Activated CD4-positive, alpha-beta memory T cell treated with anti-CD3 and anti-CD28 coated beads for 36 hours (primary cell): ENCODE results near the gene WHRN. TPM values are rescaled to one million over a fixed set of nuclear protein-coding genes. Genes with fewer than 3 reads are reported as not detected.

Source experiments
- CTCF ChIA-PET: fragments of 350-600 bp; sonication (Branson Sonifier 250); formaldehyde crosslinking; loops from one replicate; lab custom pipeline; 2021; ENCODE audit warnings: antibody characterized with exemption, inconsistent platforms; lab: Charles Lee
- POLR2A ChIA-PET: fragments of 350-600 bp; sonication (Branson Sonifier 250); formaldehyde crosslinking; loops from one replicate; lab custom pipeline; 2021; ENCODE audit warnings: antibody characterized with exemption; lab: Charles Lee
- DNase-seq: peaks from one replicate; pipeline ENCODE4 v3.0.0-alpha.2; 2020
- H3K27ac Mint-ChIP-seq: one replicate; pipeline ENCODE4 v1.8.0; 2021; ENCODE audit warnings: mixed read lengths
- H3K27me3 Mint-ChIP-seq: one replicate; pipeline ENCODE4 v1.8.0; 2021; ENCODE audit warnings: mixed read lengths
- H3K36me3 Mint-ChIP-seq: one replicate; pipeline ENCODE4 v1.8.0; 2021; ENCODE audit warnings: mixed read lengths
- H3K4me1 Mint-ChIP-seq: one replicate; pipeline ENCODE4 v1.8.0; 2021; ENCODE audit warnings: low read depth, mixed read lengths
- H3K4me3 Mint-ChIP-seq: one replicate; pipeline ENCODE4 v1.8.0; 2021; ENCODE audit warnings: mild to moderate bottlenecking, mixed read lengths
- H3K9me3 Mint-ChIP-seq: one replicate; pipeline ENCODE4 v1.8.0; 2021; ENCODE audit warnings: mixed read lengths
- intact Hi-C: fragments of 100-400 bp; cut with micrococcal nuclease; formaldehyde crosslinking; loops from one replicate; pipeline ENCODE4 v1.15.1; 2023
- total RNA-seq, 2 experiments: library from RNA; stranded (reverse); gene quantifications; one replicate each; pipeline ENCODE4 v1.2.3, GENCODE V29; 2021

The WHRN gene
- total RNA-seq, 2 experiments from 2014 or later, result 2.8 to 4.4 TPM

DNA sequence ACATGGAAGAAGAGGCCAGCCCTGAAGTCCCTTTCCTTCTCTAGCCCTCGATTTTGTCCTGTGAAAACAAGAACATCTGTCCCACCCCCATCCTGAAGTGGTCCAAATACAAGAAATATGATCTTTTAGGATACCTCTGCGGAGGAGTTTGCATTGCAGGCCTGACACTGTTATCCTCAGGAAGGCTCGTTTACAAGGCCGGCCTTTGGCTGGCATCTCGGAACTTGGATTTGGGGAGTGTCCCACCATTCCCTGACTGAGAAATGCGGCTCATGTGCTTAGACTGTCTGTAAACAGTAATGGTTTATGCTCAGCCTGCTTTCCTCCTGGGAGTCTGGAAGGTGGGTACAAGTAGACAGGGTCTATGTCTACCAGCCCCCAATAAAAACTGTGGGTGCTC is 26.4 kb downstream of the WHRN start:
- intact Hi-C loops, result no loop called here
- CTCF ChIA-PET, result interaction anchor here (1.5 kb wide), 1 partner anchor 175 kb away, joined by 4 read pairs; no protein-coding TSS in a partner anchor

GRCh38 chr9:114478459-114478858 is 26.8 kb downstream of the WHRN start:
- Mint-ChIP-seq H3K27ac (no peak overlapping the region), H3K4me3 (no peak overlapping the region), H3K9me3 (no peaks in the 10 kb centered on the region), H3K27me3 (no peaks in the 10 kb centered on the region), H3K4me1 (peaks cover 24% of the 10 kb centered on the region), H3K36me3 (no peaks in the 10 kb centered on the region)
- DNase-seq, result no peak
- POLR2A ChIA-PET, result interaction anchor here (0.6 kb wide), 1 partner anchor 630 kb away, joined by 4 read pairs; no protein-coding TSS in a partner anchor
- CTCF ChIA-PET, result interaction anchor here (0.7 to 1.5 kb wide), 2 partner anchors 73 to 175 kb away, joined by 3 to 4 read pairs; no protein-coding TSS in a partner anchor
- intact Hi-C loops, result no loop called here

More for the DNA sequence above, 26.4 kb downstream of the WHRN start:
- H3K27ac Mint-ChIP-seq, result no peak overlapping the region
- POLR2A ChIA-PET, result no interaction called here
- peaks cover 23% of the 10 kb centered on the region for H3K4me1 Mint-ChIP-seq
- no peak overlapping the region for H3K4me3 Mint-ChIP-seq
- DNase-seq, result no peak
- no peaks in the 10 kb centered on the region for H3K27me3 Mint-ChIP-seq
- H3K36me3 Mint-ChIP-seq, result no peaks in the 10 kb centered on the region
- no peaks in the 10 kb centered on the region for H3K9me3 Mint-ChIP-seq

GRCh38 chr9:114477642-114478041 is 27.6 kb downstream of the WHRN start:
- POLR2A ChIA-PET, result no interaction called here
- DNase-seq, result no peak
- intact Hi-C loops, result no loop called here
- CTCF ChIA-PET, result interaction anchor here (0.7 to 1.5 kb wide), 3 partner anchors 10 to 176 kb away, joined by 3 to 4 read pairs (median 4); no protein-coding TSS in a partner anchor
- H3K4me3 Mint-ChIP-seq, result no peak overlapping the region
- peaks cover 24% of the 10 kb centered on the region for H3K4me1 Mint-ChIP-seq
- no peak overlapping the region for H3K27ac Mint-ChIP-seq
- H3K9me3 Mint-ChIP-seq, result no peaks in the 10 kb centered on the region
- no peaks in the 10 kb centered on the region for H3K27me3 Mint-ChIP-seq
- no peaks in the 10 kb centered on the region for H3K36me3 Mint-ChIP-seq

DNA sequence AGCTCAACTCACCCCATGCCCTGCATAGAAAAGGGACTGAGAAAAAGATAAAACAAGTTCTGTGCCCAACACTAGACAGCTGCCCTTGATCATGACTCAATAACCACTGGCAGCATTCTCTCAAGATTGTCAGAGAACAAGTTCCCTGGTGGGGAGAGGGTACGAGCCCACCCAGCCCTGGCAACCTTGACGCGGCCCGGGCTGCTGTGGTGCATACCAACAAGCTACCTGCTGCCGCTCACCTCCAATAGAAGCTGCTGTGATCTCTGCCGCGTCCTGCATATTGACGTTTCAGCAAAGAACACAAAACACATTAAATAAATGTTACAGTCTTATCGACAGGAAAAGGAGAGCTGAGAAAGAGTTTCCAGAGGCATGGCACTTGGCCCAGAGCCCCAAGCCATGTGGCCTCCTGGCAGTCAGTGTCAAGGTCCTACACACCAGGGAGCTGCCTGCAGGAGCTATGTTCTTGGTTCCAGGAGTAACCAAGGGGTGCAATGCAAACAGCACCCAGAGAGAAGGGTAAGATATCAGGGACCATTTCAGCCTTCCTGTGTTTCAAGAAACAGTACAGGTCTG is 28.3 kb downstream of the WHRN start:
- Mint-ChIP-seq H3K27me3 (no peaks in the 10 kb centered on the region), H3K9me3 (no peaks in the 10 kb centered on the region), H3K36me3 (no peaks in the 10 kb centered on the region), H3K27ac (no peak overlapping the region), H3K4me1 (peaks cover 24% of the 10 kb centered on the region), H3K4me3 (no peak overlapping the region)
- POLR2A ChIA-PET, result no interaction called here
- CTCF ChIA-PET, result interaction anchor here (1.1 to 1.3 kb wide), 3 partner anchors 10 to 177 kb away, joined by 3 to 4 read pairs (median 3); no protein-coding TSS in a partner anchor
- intact Hi-C loops, result no loop called here
- no peak for DNase-seq

GRCh38 chr9:114475412-114476135 is 29.7 kb downstream of the WHRN start:
- CTCF ChIA-PET, result interaction anchor here (1.1 to 1.3 kb wide), 2 partner anchors 29 to 178 kb away, joined by 3 read pairs; no protein-coding TSS in a partner anchor
- no peaks in the 10 kb centered on the region for H3K36me3 Mint-ChIP-seq
- POLR2A ChIA-PET, result no interaction called here
- H3K4me1 Mint-ChIP-seq, result peaks cover 17% of the 10 kb centered on the region
- no peak overlapping the region for H3K27ac Mint-ChIP-seq
- H3K4me3 Mint-ChIP-seq, result no peak overlapping the region
- intact Hi-C loops, result no loop called here
- H3K9me3 Mint-ChIP-seq, result no peaks in the 10 kb centered on the region
- DNase-seq, result no peak
- no peaks in the 10 kb centered on the region for H3K27me3 Mint-ChIP-seq

- peaks cover 17% of the 10 kb centered on the region for H3K4me1 Mint-ChIP-seq
- CTCF ChIA-PET, result interaction anchor here (1.4 to 1.5 kb wide), 2 partner anchors 10 to 14 kb away, joined by 3 read pairs; no protein-coding TSS in a partner anchor
- intact Hi-C loops, result no loop called here
- POLR2A ChIA-PET, result no interaction called here
- H3K9me3 Mint-ChIP-seq, result no peaks in the 10 kb centered on the region
- no peak overlapping the region for H3K4me3 Mint-ChIP-seq
- no peaks in the 10 kb centered on the region for H3K27me3 Mint-ChIP-seq
- H3K36me3 Mint-ChIP-seq, result no peaks in the 10 kb centered on the region
- no peak for DNase-seq
- no peak overlapping the region for H3K27ac Mint-ChIP-seq
These were observed 30.8 kb downstream of the WHRN start for GRCh38 chr9:114474425-114474824.

GRCh38 chr9:114473447-114473801 is 31.8 kb downstream of the WHRN start:
- peaks cover 17% of the 10 kb centered on the region for H3K4me1 Mint-ChIP-seq

GRCh38 chr9:114472765-114473446 is 32.4 kb downstream of the WHRN start:
- intact Hi-C loops, result no loop called here
- DNase-seq, result no peak
- POLR2A ChIA-PET, result no interaction called here
- Mint-ChIP-seq H3K27me3 (no peaks in the 10 kb centered on the region), H3K36me3 (no peaks in the 10 kb centered on the region), H3K4me3 (no peak overlapping the region), H3K4me1 (peaks cover 17% of the 10 kb centered on the region), H3K9me3 (no peaks in the 10 kb centered on the region), H3K27ac (no peak overlapping the region)
- CTCF ChIA-PET, result interaction anchor here (0.6 to 1.5 kb wide), 4 partner anchors 11 to 67 kb away, joined by 3 read pairs; no protein-coding TSS in a partner anchor

More at GRCh38 chr9:114473447-114473801, 31.8 kb downstream of the WHRN start:
- Mint-ChIP-seq H3K27ac (no peak overlapping the region), H3K27me3 (no peaks in the 10 kb centered on the region), H3K4me3 (no peak overlapping the region), H3K36me3 (no peaks in the 10 kb centered on the region), H3K9me3 (no peaks in the 10 kb centered on the region)
- ChIA-PET POLR2A (no interaction called here), CTCF (interaction anchor here (1.4 to 1.5 kb wide), 2 partner anchors 11 to 15 kb away, joined by 3 read pairs; no protein-coding TSS in a partner anchor)
- DNase-seq, result no peak
- intact Hi-C loops, result no loop called here

DNA sequence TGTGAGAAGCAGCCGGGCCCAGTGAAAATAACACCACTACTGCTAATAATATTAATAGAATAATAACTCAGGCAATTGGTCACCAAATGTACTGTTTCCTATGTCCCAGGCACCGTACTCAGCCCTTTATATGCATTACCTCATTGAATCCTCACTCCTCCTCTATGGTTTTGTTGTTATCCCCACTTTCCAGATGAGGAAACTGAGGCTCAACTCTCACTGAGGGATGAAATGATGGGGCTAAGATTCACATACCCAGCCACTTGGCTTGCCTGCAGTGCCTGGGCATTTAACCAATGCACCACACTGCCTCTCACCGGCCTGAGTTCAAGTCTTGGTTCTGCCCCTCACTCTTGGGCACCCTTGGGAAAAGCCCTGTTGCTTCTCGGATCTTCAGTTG is 34.1 kb downstream of the WHRN start:
- no peak overlapping the region for H3K4me3 Mint-ChIP-seq
- intact Hi-C loops, result no loop called here
- CTCF ChIA-PET, result no interaction called here
- peaks cover 17% of the 10 kb centered on the region for H3K4me1 Mint-ChIP-seq
- POLR2A ChIA-PET, result no interaction called here
- H3K27me3 Mint-ChIP-seq, result no peaks in the 10 kb centered on the region
- H3K9me3 Mint-ChIP-seq, result no peaks in the 10 kb centered on the region
- H3K36me3 Mint-ChIP-seq, result no peaks in the 10 kb centered on the region
- no peak for DNase-seq
- no peak overlapping the region for H3K27ac Mint-ChIP-seq

- H3K9me3 Mint-ChIP-seq, result no peaks in the 10 kb centered on the region
- peaks cover 14% of the 10 kb centered on the region for H3K4me1 Mint-ChIP-seq
- ChIA-PET POLR2A (no interaction called here), CTCF (no interaction called here)
- no peak overlapping the region for H3K27ac Mint-ChIP-seq
- H3K36me3 Mint-ChIP-seq, result no peaks in the 10 kb centered on the region
- no peak for DNase-seq
- no peaks in the 10 kb centered on the region for H3K27me3 Mint-ChIP-seq
- intact Hi-C loops, result no loop called here
- no peak overlapping the region for H3K4me3 Mint-ChIP-seq
These were observed 34.7 kb downstream of the WHRN start for GRCh38 chr9:114470581-114470980.

- intact Hi-C loops, result no loop called here
- Mint-ChIP-seq H3K9me3 (no peaks in the 10 kb centered on the region), H3K36me3 (no peaks in the 10 kb centered on the region), H3K27ac (no peak overlapping the region), H3K4me3 (no peak overlapping the region), H3K4me1 (peaks cover 10% of the 10 kb centered on the region), H3K27me3 (no peaks in the 10 kb centered on the region)
- ChIA-PET CTCF (interaction anchor here (0.9 kb wide), 1 partner anchor 65 kb away, joined by 3 read pairs; no protein-coding TSS in a partner anchor), POLR2A (no interaction called here)
- DNase-seq, result no peak
These were observed 35.2 kb downstream of the WHRN start for GRCh38 chr9:114470121-114470520.
